OCI-LY3 (cell line): ENCODE measurements around the gene THEM5.
"Not testable (repeated sequence)": the region's sequence is repeated elsewhere in the genome, so short reads cannot be mapped to it uniquely, and the experiment has no call there.

Experiments used
- H2AFZ ChIP-seq: fragments of 200-600, 300-600 bp; shearing (Covaris generic); 2 replicates; pipeline ENCODE4 v1.6.0; 2014; ENCODE audit warnings: antibody characterized with exemption, low read depth, low read length
- H3K27ac ChIP-seq: fragments of 200-600, 300-600 bp; sonication (generic); 2 replicates; pipeline ENCODE4 v1.5.1; 2014; ENCODE audit warnings: mild to moderate bottlenecking, low read length, moderate library complexity, mixed read lengths
- H3K27me3 ChIP-seq: fragments of 200-600, 300-600 bp; sonication (generic); 2 replicates; pipeline ENCODE4 v1.6.1; 2014; ENCODE audit warnings: low read depth, low read length, mixed read lengths
- H3K36me3 ChIP-seq: fragments of 200-600, 300-600 bp; sonication (generic); replicated peaks from 2 replicates; pipeline ENCODE3; 2014; ENCODE audit warnings: low read depth, low read length, mixed read lengths
- H3K4me1 ChIP-seq: fragments of 300-600, 200-600 bp; sonication (generic); 2 replicates; pipeline ENCODE4 v1.6.1; 2014; ENCODE audit warnings: low read length, mixed read lengths
- H3K4me2 ChIP-seq: fragments of 200-600, 300-600 bp; sonication (generic); 2 replicates; pipeline ENCODE4 v1.6.1; 2014; ENCODE audit warnings: low read length, mixed read lengths
- H3K4me3 ChIP-seq: fragments of 300-600, 200-600 bp; sonication (generic); 2 replicates; pipeline ENCODE4 v1.5.1; 2014; ENCODE audit warnings: antibody characterized with exemption, mild to moderate bottlenecking, low read length, moderate library complexity
- H3K79me2 ChIP-seq: fragments of 300-600, 200-600 bp; shearing (Covaris generic); 2 replicates; pipeline ENCODE4 v1.6.1; 2014; ENCODE audit warnings: mild to moderate bottlenecking, low read length, mixed read lengths
- H3K9ac ChIP-seq: fragments of 300-600, 200-600 bp; shearing (Covaris generic); 2 replicates; pipeline ENCODE4 v1.6.0; 2014; ENCODE audit warnings: mild to moderate bottlenecking, low read length, moderate library complexity
- H3K9me3 ChIP-seq: fragments of 200-600, 300-600 bp; shearing (Covaris generic); 2 replicates; pipeline ENCODE4 v1.6.1; 2014; ENCODE audit warnings: low read length, mixed read lengths; ENCODE audit not compliant: insufficient read depth
- H4K20me1 ChIP-seq: fragments of 200-600, 300-600 bp; sonication (generic); 2 replicates; pipeline ENCODE4 v1.6.1; 2016; ENCODE audit warnings: low read length, mixed read lengths; ENCODE audit not compliant: insufficient read depth
- EZH2phosphoT487 ChIP-seq: fragments of 200-600 bp; shearing (Covaris generic); IDR thresholded peaks from 2 replicates; pipeline ENCODE4 v1.6.1; 2018; ENCODE audit warnings: antibody characterized with exemption, mixed run types, low read depth
- TF ChIP-seq, protein P1 (sequence below): fragments of 200-600, 300-600 bp; sonication (generic); IDR thresholded peaks from 2 replicates; pipeline ENCODE4 v1.5.1; 2014; ENCODE audit warnings: antibody characterized with exemption, low read length, low read depth

The THEM5 gene, protein sequence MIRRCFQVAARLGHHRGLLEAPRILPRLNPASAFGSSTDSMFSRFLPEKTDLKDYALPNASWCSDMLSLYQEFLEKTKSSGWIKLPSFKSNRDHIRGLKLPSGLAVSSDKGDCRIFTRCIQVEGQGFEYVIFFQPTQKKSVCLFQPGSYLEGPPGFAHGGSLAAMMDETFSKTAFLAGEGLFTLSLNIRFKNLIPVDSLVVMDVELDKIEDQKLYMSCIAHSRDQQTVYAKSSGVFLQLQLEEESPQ

DNA sequence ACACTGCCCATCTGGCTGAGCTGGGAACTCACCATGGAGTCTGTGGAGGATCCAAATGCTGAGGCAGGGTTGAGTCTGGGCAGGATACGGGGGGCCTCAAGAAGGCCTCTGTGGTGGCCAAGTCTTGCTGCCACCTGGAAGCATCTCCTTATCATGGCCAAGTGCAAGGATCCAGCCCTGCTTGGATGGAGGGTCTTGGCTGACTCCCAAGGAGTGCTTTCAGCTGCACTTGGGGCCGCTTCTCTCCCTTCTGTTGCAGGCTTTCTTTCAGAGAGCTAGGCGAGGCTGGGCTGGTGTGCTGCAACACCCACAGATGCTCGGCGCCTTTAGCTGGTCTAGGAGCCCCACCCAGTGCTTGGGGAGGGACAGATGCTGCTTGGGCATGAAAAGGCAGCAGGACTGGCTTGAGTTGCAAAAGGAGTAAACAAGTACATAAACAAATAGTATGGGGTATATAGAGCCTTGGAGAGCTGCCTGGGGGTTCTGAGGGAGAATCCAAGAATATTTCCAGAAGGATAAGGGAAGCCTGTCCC, at the start of gene THEM5:
Gene THEM5 (minus strand): TSS at position 302 of the 533 bp plus-strand sequence. CDS start 147 bp downstream, at position 155.
- Histone ChIP-seq H2AFZ (no peak within 1 kb of the TSS), H3K4me2 (no peak within 1 kb of the TSS), H3K27ac (no peak within 1 kb of the TSS), H3K4me1 (peaks cover 11% of the 10 kb centered on the region), H3K79me2 (no peaks in the 10 kb centered on the region), H3K4me3 (no peak within 1 kb of the TSS), H3K36me3 (no peaks in the 10 kb centered on the region), H3K9ac (no peak within 1 kb of the TSS), H3K9me3 (no peaks in the 10 kb centered on the region), H3K27me3 (peaks cover 12% of the 10 kb centered on the region; the same call in 1 of the 2 replicates), H4K20me1 (no peaks in the 10 kb centered on the region)
- TF ChIP-seq EZH2phosphoT487 = no peak
- TF ChIP-seq, protein P1, sequence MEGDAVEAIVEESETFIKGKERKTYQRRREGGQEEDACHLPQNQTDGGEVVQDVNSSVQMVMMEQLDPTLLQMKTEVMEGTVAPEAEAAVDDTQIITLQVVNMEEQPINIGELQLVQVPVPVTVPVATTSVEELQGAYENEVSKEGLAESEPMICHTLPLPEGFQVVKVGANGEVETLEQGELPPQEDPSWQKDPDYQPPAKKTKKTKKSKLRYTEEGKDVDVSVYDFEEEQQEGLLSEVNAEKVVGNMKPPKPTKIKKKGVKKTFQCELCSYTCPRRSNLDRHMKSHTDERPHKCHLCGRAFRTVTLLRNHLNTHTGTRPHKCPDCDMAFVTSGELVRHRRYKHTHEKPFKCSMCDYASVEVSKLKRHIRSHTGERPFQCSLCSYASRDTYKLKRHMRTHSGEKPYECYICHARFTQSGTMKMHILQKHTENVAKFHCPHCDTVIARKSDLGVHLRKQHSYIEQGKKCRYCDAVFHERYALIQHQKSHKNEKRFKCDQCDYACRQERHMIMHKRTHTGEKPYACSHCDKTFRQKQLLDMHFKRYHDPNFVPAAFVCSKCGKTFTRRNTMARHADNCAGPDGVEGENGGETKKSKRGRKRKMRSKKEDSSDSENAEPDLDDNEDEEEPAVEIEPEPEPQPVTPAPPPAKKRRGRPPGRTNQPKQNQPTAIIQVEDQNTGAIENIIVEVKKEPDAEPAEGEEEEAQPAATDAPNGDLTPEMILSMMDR = no peak

DNA sequence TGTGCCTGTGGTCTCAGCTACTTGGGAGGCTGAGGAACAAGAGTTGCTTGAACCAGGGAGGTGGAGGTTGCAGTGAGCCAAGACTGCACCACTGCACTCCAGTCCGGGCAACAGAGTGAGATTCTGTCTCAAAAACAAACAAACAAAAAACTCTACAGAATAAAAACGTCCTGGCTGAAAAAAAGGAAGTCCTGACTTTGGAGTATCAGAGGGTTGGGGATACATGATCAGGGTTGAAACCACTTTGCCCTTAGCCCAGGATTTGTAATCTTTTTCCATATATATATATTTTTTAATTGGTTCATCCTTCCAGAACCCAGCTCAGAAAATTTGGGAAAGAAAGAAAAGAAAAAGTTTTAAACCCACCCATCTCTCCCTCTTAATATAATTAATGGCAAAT, 49.3 kb upstream of the THEM5 start:
- Histone ChIP-seq H3K9ac (no peak overlapping the region), H3K4me3 (no peak overlapping the region), H3K36me3 (peaks cover 45% of the 10 kb centered on the region), H3K79me2 (peaks cover 98% of the 10 kb centered on the region), H3K4me1 (peaks cover 4% of the 10 kb centered on the region), H4K20me1 (peaks cover 46% of the 10 kb centered on the region), H3K27me3 (no peaks in the 10 kb centered on the region), H3K4me2 (no peak overlapping the region), H2AFZ (no peak overlapping the region), H3K9me3 (peaks cover 6% of the 10 kb centered on the region; the same call in 1 of the 2 replicates), H3K27ac (no peak overlapping the region)
- TF ChIP-seq, protein P1 = no peak
- no peak for TF ChIP-seq EZH2phosphoT487

DNA sequence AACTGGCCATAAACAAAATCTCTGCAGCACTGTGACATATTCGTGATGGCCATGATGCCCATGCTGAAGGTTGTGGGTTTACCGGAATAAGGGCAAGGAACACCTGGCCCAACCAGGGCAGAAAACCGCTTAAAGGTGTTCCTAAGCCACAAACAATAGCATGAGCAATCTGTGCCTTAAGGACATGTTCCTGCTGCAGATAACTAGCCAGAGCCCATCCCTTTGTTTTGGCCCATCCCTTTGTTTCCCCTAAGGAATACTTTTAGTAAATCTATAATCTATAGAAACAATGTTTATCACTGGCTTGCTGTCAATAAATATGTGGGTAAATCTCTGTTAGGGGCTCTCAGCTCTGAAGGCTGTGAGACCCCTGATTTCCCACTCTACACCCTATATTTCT, 47.3 kb upstream of the THEM5 start:
- H4K20me1 ChIP-seq = peaks cover 54% of the 10 kb centered on the region
- not testable (repeated sequence) for H3K4me3 ChIP-seq, H3K27me3 ChIP-seq, H3K9me3 ChIP-seq, H3K4me2 ChIP-seq, H3K4me1 ChIP-seq, H3K9ac ChIP-seq, H3K27ac ChIP-seq, H2AFZ ChIP-seq
- peaks cover 42% of the 10 kb centered on the region for H3K36me3 ChIP-seq
- H3K79me2 ChIP-seq = peaks cover 97% of the 10 kb centered on the region

DNA sequence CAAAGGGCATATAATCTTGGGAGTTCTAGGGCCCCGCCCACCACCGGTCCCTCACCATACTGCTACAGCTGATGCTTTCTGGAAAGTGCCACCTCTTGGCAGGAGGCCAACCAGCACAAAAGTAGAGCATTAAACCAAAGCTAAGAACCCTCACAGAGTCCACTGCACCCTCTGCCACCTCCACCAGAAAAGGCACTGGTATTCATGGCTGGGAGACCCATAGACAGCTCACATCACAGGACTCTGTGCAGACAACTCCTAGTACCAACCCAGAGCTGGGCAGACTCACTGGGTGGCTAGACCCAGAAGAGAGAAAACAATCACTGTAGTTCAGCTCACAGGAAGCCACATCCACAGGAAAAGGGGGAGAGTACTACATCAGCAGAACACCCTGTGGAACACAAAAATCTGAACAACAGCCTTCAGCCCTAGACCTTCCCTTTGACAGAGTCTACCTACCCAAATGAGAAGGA, 45.0 kb upstream of the THEM5 start:
- peaks cover 81% of the 10 kb centered on the region for H3K79me2 ChIP-seq

More for the DNA sequence above, 45.0 kb upstream of the THEM5 start:
- Histone ChIP-seq H3K9ac (no peak overlapping the region), H3K4me2 (no peak overlapping the region), H3K4me3 (no peak overlapping the region), H3K27ac (no peak overlapping the region), H3K36me3 (peaks cover 45% of the 10 kb centered on the region), H3K27me3 (no peaks in the 10 kb centered on the region), H3K4me1 (no peaks in the 10 kb centered on the region), H4K20me1 (peaks cover 47% of the 10 kb centered on the region), H3K9me3 (peaks cover 6% of the 10 kb centered on the region; the same call in 1 of the 2 replicates), H2AFZ (no peak overlapping the region)
- TF ChIP-seq, protein P1 = no peak
- TF ChIP-seq EZH2phosphoT487 = no peak
